Measurements from ENCODE around the gene CDH12.

CDH12 gene

DNA sequence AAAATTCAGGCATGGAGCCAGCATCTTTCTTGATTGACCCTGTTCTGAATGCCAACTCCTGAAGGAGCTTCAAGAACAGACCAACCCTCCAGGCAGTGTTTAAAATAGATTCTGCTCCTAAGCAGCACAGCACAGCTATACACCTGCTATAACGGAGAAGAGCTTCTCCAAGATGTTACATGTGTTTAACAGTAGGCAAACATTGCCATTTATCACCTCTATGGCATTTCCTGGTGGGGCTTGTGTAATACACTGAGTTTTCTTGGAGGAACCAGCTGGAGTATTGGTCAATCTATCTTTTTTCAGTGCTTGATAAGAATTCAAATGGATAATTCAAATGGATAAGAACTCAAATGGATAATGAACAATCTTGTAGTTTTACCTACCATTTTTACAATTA is 615.1 kb downstream of the CDH12 start:
- Histone ChIP-seq H3K27ac (ENCODE audit: low read depth, low read length, poor library complexity, severe bottlenecking) (no peak overlapping the region), H2AFZ (ENCODE audit: low read length) (no peak overlapping the region), H3K4me2 (ENCODE audit: low read length) (no peak overlapping the region)

DNA sequence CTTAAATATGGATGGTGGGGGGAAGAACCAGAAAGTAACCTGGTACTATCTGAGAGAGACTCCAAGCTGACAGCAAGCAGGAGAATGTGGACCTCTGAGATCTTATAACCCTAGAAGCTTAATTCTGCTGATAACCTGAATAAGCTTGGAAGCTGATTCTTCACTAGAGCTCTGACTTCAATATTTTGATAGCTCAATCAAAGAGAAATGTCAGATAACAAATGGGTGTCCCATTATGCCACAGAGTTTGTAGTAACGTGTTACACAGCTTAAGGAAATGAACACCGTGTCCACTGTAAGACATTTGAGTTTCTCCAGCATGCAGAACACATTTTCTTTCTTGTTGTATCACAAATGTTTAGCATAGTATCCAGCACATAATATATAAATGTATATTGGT is 626.7 kb downstream of the CDH12 start:
- no peaks in the 10 kb centered on the region for H4K20me1 ChIP-seq (ENCODE audit: insufficient read depth, low read length)
- no peaks in the 10 kb centered on the region for H3K4me1 ChIP-seq (ENCODE audit: insufficient read depth, low read length, severe bottlenecking)
- H3K9me2 ChIP-seq (ENCODE audit: low read depth, low read length), result no peaks in the 10 kb centered on the region
- H3K4me2 ChIP-seq (ENCODE audit: low read length), result no peak overlapping the region
- H3K9me3 ChIP-seq (ENCODE audit: low read length), result no peaks in the 10 kb centered on the region
- H3F3A ChIP-seq (ENCODE audit: insufficient read depth, low read length), result no peaks in the 10 kb centered on the region
- no peak overlapping the region for H3K4me3 ChIP-seq (ENCODE audit: low read depth, low read length, poor library complexity, severe bottlenecking)
- H3K36me3 ChIP-seq (ENCODE audit: insufficient read depth, low read length), result no peaks in the 10 kb centered on the region
- no peak overlapping the region for H3K9ac ChIP-seq (ENCODE audit: low read length)
- H3K27me3 ChIP-seq (ENCODE audit: insufficient read depth, low read length), result no peaks in the 10 kb centered on the region
- TF ChIP-seq, protein P1, sequence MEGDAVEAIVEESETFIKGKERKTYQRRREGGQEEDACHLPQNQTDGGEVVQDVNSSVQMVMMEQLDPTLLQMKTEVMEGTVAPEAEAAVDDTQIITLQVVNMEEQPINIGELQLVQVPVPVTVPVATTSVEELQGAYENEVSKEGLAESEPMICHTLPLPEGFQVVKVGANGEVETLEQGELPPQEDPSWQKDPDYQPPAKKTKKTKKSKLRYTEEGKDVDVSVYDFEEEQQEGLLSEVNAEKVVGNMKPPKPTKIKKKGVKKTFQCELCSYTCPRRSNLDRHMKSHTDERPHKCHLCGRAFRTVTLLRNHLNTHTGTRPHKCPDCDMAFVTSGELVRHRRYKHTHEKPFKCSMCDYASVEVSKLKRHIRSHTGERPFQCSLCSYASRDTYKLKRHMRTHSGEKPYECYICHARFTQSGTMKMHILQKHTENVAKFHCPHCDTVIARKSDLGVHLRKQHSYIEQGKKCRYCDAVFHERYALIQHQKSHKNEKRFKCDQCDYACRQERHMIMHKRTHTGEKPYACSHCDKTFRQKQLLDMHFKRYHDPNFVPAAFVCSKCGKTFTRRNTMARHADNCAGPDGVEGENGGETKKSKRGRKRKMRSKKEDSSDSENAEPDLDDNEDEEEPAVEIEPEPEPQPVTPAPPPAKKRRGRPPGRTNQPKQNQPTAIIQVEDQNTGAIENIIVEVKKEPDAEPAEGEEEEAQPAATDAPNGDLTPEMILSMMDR (IDR thresholded peaks at IDR 0.05; ENCODE audit: low read length), result no peak
- TF ChIP-seq EZH2 (IDR thresholded peaks at IDR 0.05; ENCODE audit: borderline replicate concordance, low read length), result no peak
- no peak overlapping the region for H3K27ac ChIP-seq (ENCODE audit: low read depth, low read length, poor library complexity, severe bottlenecking)
- no peak overlapping the region for H2AFZ ChIP-seq (ENCODE audit: low read length)
- no peaks in the 10 kb centered on the region for H3K79me2 ChIP-seq (ENCODE audit: insufficient read depth, low read length)

More for the DNA sequence above, 615.1 kb downstream of the CDH12 start:
- H3K9me2 ChIP-seq (ENCODE audit: low read depth, low read length), result no peaks in the 10 kb centered on the region
- H3K27me3 ChIP-seq (ENCODE audit: insufficient read depth, low read length), result no peaks in the 10 kb centered on the region
- H3F3A ChIP-seq (ENCODE audit: insufficient read depth, low read length), result no peaks in the 10 kb centered on the region
- no peaks in the 10 kb centered on the region for H3K79me2 ChIP-seq (ENCODE audit: insufficient read depth, low read length)
- H4K20me1 ChIP-seq (ENCODE audit: insufficient read depth, low read length), result no peaks in the 10 kb centered on the region
- H3K4me3 ChIP-seq (ENCODE audit: low read depth, low read length, poor library complexity, severe bottlenecking), result no peak overlapping the region
- no peak overlapping the region for H3K9ac ChIP-seq (ENCODE audit: low read length)
- no peaks in the 10 kb centered on the region for H3K4me1 ChIP-seq (ENCODE audit: insufficient read depth, low read length, severe bottlenecking)
- H3K9me3 ChIP-seq (ENCODE audit: low read length), result no peaks in the 10 kb centered on the region
- H3K36me3 ChIP-seq (ENCODE audit: insufficient read depth, low read length), result no peaks in the 10 kb centered on the region
- TF ChIP-seq, protein P1 (IDR thresholded peaks at IDR 0.05; ENCODE audit: low read length), result no peak
- no peak for TF ChIP-seq EZH2 (IDR thresholded peaks at IDR 0.05; ENCODE audit: borderline replicate concordance, low read length)

DNA sequence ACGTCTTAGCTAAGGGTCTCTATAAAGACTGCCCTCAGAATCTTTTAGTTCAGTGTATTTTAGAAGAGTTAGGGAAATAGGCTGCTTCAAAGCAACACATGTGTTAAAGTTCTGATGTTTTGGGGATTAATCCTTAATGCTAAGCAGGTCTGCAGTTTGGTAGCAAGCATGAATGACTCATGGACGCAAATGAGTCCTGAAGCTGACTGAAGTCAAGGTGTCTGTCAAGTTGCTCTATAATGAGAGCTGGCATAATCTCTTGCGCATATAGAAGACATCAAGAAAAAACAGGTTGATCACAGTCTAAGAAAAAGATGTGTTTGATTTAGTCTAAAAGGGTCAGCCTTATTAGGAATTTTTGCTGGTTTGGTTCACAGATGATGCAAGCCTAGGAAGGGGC is 630.1 kb downstream of the CDH12 start:
- Histone ChIP-seq H3K36me3 (ENCODE audit: insufficient read depth, low read length) (no peaks in the 10 kb centered on the region), H3K9me3 (ENCODE audit: low read length) (no peaks in the 10 kb centered on the region), H3F3A (ENCODE audit: insufficient read depth, low read length) (no peaks in the 10 kb centered on the region), H3K4me1 (ENCODE audit: insufficient read depth, low read length, severe bottlenecking) (no peaks in the 10 kb centered on the region), H3K4me2 (ENCODE audit: low read length) (no peak overlapping the region), H3K4me3 (ENCODE audit: low read depth, low read length, poor library complexity, severe bottlenecking) (no peak overlapping the region), H3K9ac (ENCODE audit: low read length) (no peak overlapping the region), H2AFZ (ENCODE audit: low read length) (no peak overlapping the region), H3K79me2 (ENCODE audit: insufficient read depth, low read length) (no peaks in the 10 kb centered on the region), H4K20me1 (ENCODE audit: insufficient read depth, low read length) (no peaks in the 10 kb centered on the region), H3K27me3 (ENCODE audit: insufficient read depth, low read length) (no peaks in the 10 kb centered on the region), H3K27ac (ENCODE audit: low read depth, low read length, poor library complexity, severe bottlenecking) (no peak overlapping the region), H3K9me2 (ENCODE audit: low read depth, low read length) (no peaks in the 10 kb centered on the region)
- no peak for TF ChIP-seq EZH2 (IDR thresholded peaks at IDR 0.05; ENCODE audit: borderline replicate concordance, low read length)
- TF ChIP-seq, protein P1 (IDR thresholded peaks at IDR 0.05; ENCODE audit: low read length), result no peak

All from OCI-LY1 (cell line).